Thyroid gland (tissue), 4 donors: ENCODE results near the gene SMARCC1.
A peak's percentile ranks its signal among the peaks of the same experiment; 100 is the strongest.

Experiments used
- CTCF ChIP-seq, 6 experiments: fragments of 200-600 bp in 3 of 6; fragments of 450-650 bp in 3 of 6; sonication (generic) in 3 of 6; IDR thresholded peaks; one replicate each; pipeline ENCODE4 v1.5.1; 2016 to 2019; ENCODE audit warnings: antibody characterized with exemption in 6 of 6, mild to moderate bottlenecking in 2 of 6, inconsistent platforms in 1 of 6, moderate library complexity in 1 of 6
- POLR2A ChIP-seq, 2 donors: fragments of 450-650 bp; IDR thresholded peaks; one replicate each; pipeline ENCODE4 v1.6.1; 2017; ENCODE audit warnings: antibody characterized with exemption in 2 of 2, mild to moderate bottlenecking in 2 of 2, moderate library complexity in 1 of 2

DNA sequence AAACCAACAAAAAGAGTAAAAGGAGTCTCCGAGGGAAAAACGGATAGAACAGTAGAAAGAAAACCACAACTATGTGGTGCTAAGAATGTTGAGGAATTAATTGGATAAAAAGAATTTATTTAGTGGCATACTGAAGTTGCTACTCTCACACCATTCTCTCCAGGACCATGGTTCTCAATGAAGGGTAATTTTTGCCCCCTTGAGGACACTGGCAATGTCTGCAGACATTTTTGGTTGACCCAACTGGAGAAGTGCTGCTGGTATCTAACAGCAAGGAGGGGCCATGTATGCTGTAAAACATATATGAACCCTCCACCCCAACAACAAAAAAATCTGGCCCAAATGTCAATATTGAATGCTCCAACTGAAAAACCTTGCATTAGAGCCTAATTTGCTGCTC is 117.2 kb downstream of the SMARCC1 start:
- TF ChIP-seq CTCF (IDR thresholded peaks at IDR 0.05) (peak in 2 of 6 experiments; percentile 26 to 31), POLR2A (IDR thresholded peaks at IDR 0.05) (no peak)
